H1 (cell line): ENCODE measurements around the gene ERH. TPM values are rescaled to one million over a fixed set of nuclear protein-coding genes. Genes with fewer than 3 reads are reported as not detected.

ENCODE experiments used
- BACH1 ChIP-seq: IDR thresholded peaks from 2 replicates; pipeline ENCODE4 v1.6.1; 2012; ENCODE audit warnings: low read length, improper control_type of control experiment
- BCL11A ChIP-seq, 2 experiments: IDR thresholded peaks; one replicate each; pipeline ENCODE4 v1.6.1; 2011; ENCODE audit warnings: low read depth in 2 of 2, low read length in 2 of 2, mild to moderate bottlenecking in 2 of 2
- BRCA1 ChIP-seq: IDR thresholded peaks from 2 replicates; pipeline ENCODE4 v1.6.1; 2012; ENCODE audit warnings: low read depth, low read length, improper control_type of control experiment
- CBX5 ChIP-seq: fragments of 300-800, 300-1000 bp; sonication (generic); IDR thresholded peaks from 2 replicates; pipeline ENCODE4 v1.7.1; 2016; ENCODE audit warnings: antibody characterized with exemption, low read length, low read depth
- CREB1 ChIP-seq: IDR thresholded peaks from 2 replicates; pipeline ENCODE4 v1.6.1; 2012; ENCODE audit warnings: inconsistent platforms
- EZH2 ChIP-seq: fragments of 200-600 bp; sonication (generic); IDR thresholded peaks from 2 replicates; pipeline ENCODE4 v1.7.1; 2012; ENCODE audit warnings: low read depth, mild to moderate bottlenecking, moderate library complexity, low read length, inconsistent platforms; ENCODE audit not compliant: severe bottlenecking
- KDM5A ChIP-seq: fragments of 200-600 bp; IDR thresholded peaks from 2 replicates; pipeline ENCODE4 v1.7.1; 2012; ENCODE audit warnings: mild to moderate bottlenecking, low read length, inconsistent platforms, mixed read lengths
- RAD21 ChIP-seq, 2 experiments: IDR thresholded peaks in 1 of 2; conservative IDR thresholded peaks in 1 of 2; 2 replicates each; pipeline ENCODE4 v1.6.1; 2011; ENCODE audit warnings: low read depth in 2 of 2, low read length in 2 of 2, improper control_type of control experiment in 1 of 2, inconsistent platforms in 1 of 2, mild to moderate bottlenecking in 1 of 2, moderate library complexity in 1 of 2
- SP1 ChIP-seq: IDR thresholded peaks from 2 replicates; pipeline ENCODE4 v1.6.1; 2011; ENCODE audit warnings: low read depth, low read length
- TBP ChIP-seq: IDR thresholded peaks from 2 replicates; pipeline ENCODE4 v1.6.1; 2011; ENCODE audit warnings: low read depth, low read length, improper control_type of control experiment
- polyA plus RNA-seq, 7 experiments: library from polyadenylated mRNA; depleted of rRNA in 3 of 7; stranded (reverse) in 5 of 7; unstranded in 2 of 7; fragments of >200 nt in 5 of 7; fragments of 200-250 nt in 2 of 7; gene quantifications; 1 replicate in 5 of 7; 2 replicates in 1 of 7; 4 replicates in 1 of 7; pipeline versions ENCODE4 v1.2.1 to v1.2.3, GENCODE V29; 2011 to 2013; ENCODE audit warnings: missing spikeins in 2 of 7, mixed read lengths in 2 of 7
- total RNA-seq: library from RNA; stranded (reverse); fragmentation: NEBNext Ultra II Directional; extraction: Animal tissue kit (Norgen Biotek cat#: 25700); gene quantifications from 2 replicates; pipeline ENCODE4 v1.2.1, GENCODE V29; 2021
- TF ChIP-seq, protein P1 (sequence below): fragments of 300-600 bp; sonication (generic); IDR thresholded peaks from 2 replicates; pipeline ENCODE4 v1.7.1; 2012; ENCODE audit warnings: low read length, moderate library complexity, mild to moderate bottlenecking, inconsistent platforms; ENCODE audit not compliant: insufficient replicate concordance

The ERH gene
- total and polyA plus RNA-seq, 2 of the 8 experiments (the other 6 are each of a cell fraction or from before 2014, with no cell fraction given) = 329 to 454 TPM

GRCh38 chr14:69358966-69359365 lies 39.1 kb downstream of the ERH start (continued):
- TF ChIP-seq, protein P1, sequence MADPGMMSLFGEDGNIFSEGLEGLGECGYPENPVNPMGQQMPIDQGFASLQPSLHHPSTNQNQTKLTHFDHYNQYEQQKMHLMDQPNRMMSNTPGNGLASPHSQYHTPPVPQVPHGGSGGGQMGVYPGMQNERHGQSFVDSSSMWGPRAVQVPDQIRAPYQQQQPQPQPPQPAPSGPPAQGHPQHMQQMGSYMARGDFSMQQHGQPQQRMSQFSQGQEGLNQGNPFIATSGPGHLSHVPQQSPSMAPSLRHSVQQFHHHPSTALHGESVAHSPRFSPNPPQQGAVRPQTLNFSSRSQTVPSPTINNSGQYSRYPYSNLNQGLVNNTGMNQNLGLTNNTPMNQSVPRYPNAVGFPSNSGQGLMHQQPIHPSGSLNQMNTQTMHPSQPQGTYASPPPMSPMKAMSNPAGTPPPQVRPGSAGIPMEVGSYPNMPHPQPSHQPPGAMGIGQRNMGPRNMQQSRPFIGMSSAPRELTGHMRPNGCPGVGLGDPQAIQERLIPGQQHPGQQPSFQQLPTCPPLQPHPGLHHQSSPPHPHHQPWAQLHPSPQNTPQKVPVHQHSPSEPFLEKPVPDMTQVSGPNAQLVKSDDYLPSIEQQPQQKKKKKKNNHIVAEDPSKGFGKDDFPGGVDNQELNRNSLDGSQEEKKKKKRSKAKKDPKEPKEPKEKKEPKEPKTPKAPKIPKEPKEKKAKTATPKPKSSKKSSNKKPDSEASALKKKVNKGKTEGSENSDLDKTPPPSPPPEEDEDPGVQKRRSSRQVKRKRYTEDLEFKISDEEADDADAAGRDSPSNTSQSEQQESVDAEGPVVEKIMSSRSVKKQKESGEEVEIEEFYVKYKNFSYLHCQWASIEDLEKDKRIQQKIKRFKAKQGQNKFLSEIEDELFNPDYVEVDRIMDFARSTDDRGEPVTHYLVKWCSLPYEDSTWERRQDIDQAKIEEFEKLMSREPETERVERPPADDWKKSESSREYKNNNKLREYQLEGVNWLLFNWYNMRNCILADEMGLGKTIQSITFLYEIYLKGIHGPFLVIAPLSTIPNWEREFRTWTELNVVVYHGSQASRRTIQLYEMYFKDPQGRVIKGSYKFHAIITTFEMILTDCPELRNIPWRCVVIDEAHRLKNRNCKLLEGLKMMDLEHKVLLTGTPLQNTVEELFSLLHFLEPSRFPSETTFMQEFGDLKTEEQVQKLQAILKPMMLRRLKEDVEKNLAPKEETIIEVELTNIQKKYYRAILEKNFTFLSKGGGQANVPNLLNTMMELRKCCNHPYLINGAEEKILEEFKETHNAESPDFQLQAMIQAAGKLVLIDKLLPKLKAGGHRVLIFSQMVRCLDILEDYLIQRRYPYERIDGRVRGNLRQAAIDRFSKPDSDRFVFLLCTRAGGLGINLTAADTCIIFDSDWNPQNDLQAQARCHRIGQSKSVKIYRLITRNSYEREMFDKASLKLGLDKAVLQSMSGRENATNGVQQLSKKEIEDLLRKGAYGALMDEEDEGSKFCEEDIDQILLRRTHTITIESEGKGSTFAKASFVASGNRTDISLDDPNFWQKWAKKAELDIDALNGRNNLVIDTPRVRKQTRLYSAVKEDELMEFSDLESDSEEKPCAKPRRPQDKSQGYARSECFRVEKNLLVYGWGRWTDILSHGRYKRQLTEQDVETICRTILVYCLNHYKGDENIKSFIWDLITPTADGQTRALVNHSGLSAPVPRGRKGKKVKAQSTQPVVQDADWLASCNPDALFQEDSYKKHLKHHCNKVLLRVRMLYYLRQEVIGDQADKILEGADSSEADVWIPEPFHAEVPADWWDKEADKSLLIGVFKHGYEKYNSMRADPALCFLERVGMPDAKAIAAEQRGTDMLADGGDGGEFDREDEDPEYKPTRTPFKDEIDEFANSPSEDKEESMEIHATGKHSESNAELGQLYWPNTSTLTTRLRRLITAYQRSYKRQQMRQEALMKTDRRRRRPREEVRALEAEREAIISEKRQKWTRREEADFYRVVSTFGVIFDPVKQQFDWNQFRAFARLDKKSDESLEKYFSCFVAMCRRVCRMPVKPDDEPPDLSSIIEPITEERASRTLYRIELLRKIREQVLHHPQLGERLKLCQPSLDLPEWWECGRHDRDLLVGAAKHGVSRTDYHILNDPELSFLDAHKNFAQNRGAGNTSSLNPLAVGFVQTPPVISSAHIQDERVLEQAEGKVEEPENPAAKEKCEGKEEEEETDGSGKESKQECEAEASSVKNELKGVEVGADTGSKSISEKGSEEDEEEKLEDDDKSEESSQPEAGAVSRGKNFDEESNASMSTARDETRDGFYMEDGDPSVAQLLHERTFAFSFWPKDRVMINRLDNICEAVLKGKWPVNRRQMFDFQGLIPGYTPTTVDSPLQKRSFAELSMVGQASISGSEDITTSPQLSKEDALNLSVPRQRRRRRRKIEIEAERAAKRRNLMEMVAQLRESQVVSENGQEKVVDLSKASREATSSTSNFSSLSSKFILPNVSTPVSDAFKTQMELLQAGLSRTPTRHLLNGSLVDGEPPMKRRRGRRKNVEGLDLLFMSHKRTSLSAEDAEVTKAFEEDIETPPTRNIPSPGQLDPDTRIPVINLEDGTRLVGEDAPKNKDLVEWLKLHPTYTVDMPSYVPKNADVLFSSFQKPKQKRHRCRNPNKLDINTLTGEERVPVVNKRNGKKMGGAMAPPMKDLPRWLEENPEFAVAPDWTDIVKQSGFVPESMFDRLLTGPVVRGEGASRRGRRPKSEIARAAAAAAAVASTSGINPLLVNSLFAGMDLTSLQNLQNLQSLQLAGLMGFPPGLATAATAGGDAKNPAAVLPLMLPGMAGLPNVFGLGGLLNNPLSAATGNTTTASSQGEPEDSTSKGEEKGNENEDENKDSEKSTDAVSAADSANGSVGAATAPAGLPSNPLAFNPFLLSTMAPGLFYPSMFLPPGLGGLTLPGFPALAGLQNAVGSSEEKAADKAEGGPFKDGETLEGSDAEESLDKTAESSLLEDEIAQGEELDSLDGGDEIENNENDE = no peak
- TF ChIP-seq CREB1 (no peak), BCL11A (IDR thresholded peaks at IDR 0.05; ENCODE audit: low read depth in 2 of 2, low read length in 2 of 2) (no peak), EZH2 (no peak), SP1 (no peak), TBP (no peak), BACH1 (no peak), KDM5A (no peak), RAD21 (IDR thresholded peaks at IDR 0.05 in 1 of 2, conservative IDR thresholded peaks at IDR 0.05 in 1 of 2; ENCODE audit: low read depth in 2 of 2, low read length in 2 of 2) (no peak), BRCA1 (no peak), CBX5 (no peak)
